K562 (cell line): ENCODE results near the gene ANXA2. TPM values are rescaled to one million over a fixed set of nuclear protein-coding genes. Genes with fewer than 3 reads are reported as not detected.

Experiments
- ATAC-seq: fragments of 200-7000 bp; cut with Tn5 transposase; 3 replicates; pipeline ENCODE4 v1.9.1; 2020; ENCODE audit warnings: moderate library complexity
- BruUV-seq: library from RNA; stranded (reverse); fragments of 400-500 nt; replicated peaks from 2 replicates; lab custom pipeline; 2021; lab: Mats Ljungman, UMichigan
- CTCF ChIA-PET: fragments of 300-600 bp; formaldehyde crosslinking; extraction: SDS; loops from one replicate; lab custom pipeline; 2021; ENCODE audit warnings: low intra/inter-chr PET ratio; lab: Yijun Ruan, JAX
- POLR2A ChIA-PET: fragments of 300-600, 350-650 bp; sonication (Branson Sonifier 250); formaldehyde crosslinking; extraction: SDS; loops from one replicate; lab custom pipeline; 2021; ENCODE audit warnings: antibody characterized with exemption, inconsistent platforms; lab: Yijun Ruan, JAX
- DNase-seq, 4 experiments: peaks; one replicate each; pipeline versions ENCODE4 v3.0.0 to v3.0.0-alpha.2; 2011 to 2018; ENCODE audit warnings: low spot score in 3 of 4, mixed read lengths in 3 of 4; ENCODE audit errors: extremely low read depth in 1 of 4
- FAIRE-seq: peaks from 2 replicates; lab custom pipeline; 2011; peaks lifted over from hg19 to GRCh38; lab: Jason Lieb, UNC
- H2AFZ ChIP-seq: 2 replicates; pipeline ENCODE4 v1.6.0; 2011; ENCODE audit warnings: low read depth, low read length, control low read depth, inconsistent platforms
- H3K27ac ChIP-seq: fragments of 200-600 bp; 3 replicates; pipeline ENCODE4 v1.8.0; 2011; ENCODE audit warnings: low read depth, mild to moderate bottlenecking, control low read depth, inconsistent platforms, low read length, moderate library complexity, mixed read lengths; ENCODE audit errors: extremely low read depth
- H3K27me3 ChIP-seq, 2 experiments: fragments of 300-600 bp in 1 of 2; 2 replicates in 1 of 2; 3 replicates in 1 of 2; pipeline versions ENCODE4 v1.6.0 to v1.8.0; 2011; ENCODE audit warnings: inconsistent platforms in 2 of 2, low read length in 2 of 2, mild to moderate bottlenecking in 1 of 2, mixed read lengths in 1 of 2, moderate library complexity in 1 of 2; ENCODE audit not compliant: control insufficient read depth in 2 of 2, insufficient read depth in 2 of 2
- H3K36me3 ChIP-seq: fragments of 300-600 bp; 3 replicates; pipeline ENCODE4 v1.8.0; 2011; ENCODE audit warnings: mild to moderate bottlenecking, low read length, inconsistent platforms; ENCODE audit not compliant: control insufficient read depth, insufficient read depth
- H3K4me1 ChIP-seq, 2 experiments: fragments of 200-600 bp in 1 of 2; replicated peaks in 1 of 2; 2 replicates in 1 of 2; 3 replicates in 1 of 2; pipeline versions ENCODE4 v1.5.1 to v1.8.0; 2011; ENCODE audit warnings: inconsistent platforms in 2 of 2, low read length in 2 of 2, mild to moderate bottlenecking in 1 of 2, mixed read lengths in 1 of 2, moderate library complexity in 1 of 2; ENCODE audit not compliant: control insufficient read depth in 2 of 2, insufficient read depth in 2 of 2
- H3K4me2 ChIP-seq: 2 replicates; pipeline ENCODE4 v1.6.1; 2011; ENCODE audit warnings: low read length, control low read depth, inconsistent platforms, mixed read lengths; ENCODE audit not compliant: insufficient read depth
- H3K4me3 ChIP-seq: fragments of 200-600 bp; sonication (generic), shearing (Covaris generic); 2 replicates; pipeline ENCODE4 v1.5.1; 2016; ENCODE audit warnings: control low read depth, inconsistent platforms
- H3K79me2 ChIP-seq: fragments of 200-600 bp; 3 replicates; pipeline ENCODE4 v1.8.0; 2011; ENCODE audit warnings: low read length, inconsistent platforms; ENCODE audit not compliant: control insufficient read depth, insufficient read depth
- H3K9ac ChIP-seq, 2 experiments: 2 replicates each; pipeline versions ENCODE4 v1.6.0 to v1.6.1; 2011; ENCODE audit warnings: low read depth in 2 of 2, low read length in 2 of 2, control low read depth in 1 of 2, inconsistent platforms in 1 of 2, mild to moderate bottlenecking in 1 of 2, mixed read lengths in 1 of 2; ENCODE audit not compliant: insufficient read depth in 1 of 2
- H3K9me1 ChIP-seq: one replicate; pipeline ENCODE4 v1.6.0; 2011; ENCODE audit warnings: inconsistent platforms, mild to moderate bottlenecking, low read length, moderate library complexity; ENCODE audit not compliant: control insufficient read depth, insufficient read depth
- H3K9me3 ChIP-seq: replicated peaks from 2 replicates; pipeline ENCODE4 v1.5.1; 2011; ENCODE audit warnings: low read depth, low read length, inconsistent platforms; ENCODE audit not compliant: control insufficient read depth, insufficient read depth
- H4K20me1 ChIP-seq: replicated peaks from 2 replicates; pipeline ENCODE4 v1.6.1; 2011; ENCODE audit warnings: low read length, inconsistent platforms, mixed read lengths; ENCODE audit not compliant: control insufficient read depth, insufficient read depth
- CHCHD3 ChIP-seq: fragments of 250-450 bp; sonication (Bioruptor Pico); IDR thresholded peaks from 2 replicates; pipeline ENCODE4 v2.1.2; 2022; ENCODE audit warnings: mild to moderate bottlenecking
- CHD4 ChIP-seq: fragments of 200-600 bp; sonication (generic); IDR thresholded peaks from 3 replicates; pipeline ENCODE4 v1.6.1; 2012; ENCODE audit warnings: low read depth, mild to moderate bottlenecking, mixed read lengths, low read length, inconsistent platforms; ENCODE audit not compliant: insufficient read depth, insufficient replicate concordance, poor library complexity, severe bottlenecking
- EHMT2 ChIP-seq: fragments of 450-650 bp; IDR thresholded peaks from 2 replicates; pipeline ENCODE4 v1.6.1; 2018; ENCODE audit warnings: antibody characterized with exemption
- ETV1 ChIP-seq: fragments of 450-650 bp; conservative IDR thresholded peaks from 2 replicates; pipeline ENCODE4 v1.6.1; 2016; ENCODE audit warnings: missing genetic modification characterization, control low read depth, low read depth, missing compliant biosample characterization
- HNRNPK ChIP-seq: fragments of 200-400 bp; formaldehyde crosslinking; IDR thresholded peaks from one replicate; pipeline ENCODE4 v1.6.1; 2018; ENCODE audit warnings: mild to moderate bottlenecking, low read depth, low read length; ENCODE audit not compliant: poor library complexity, severe bottlenecking
- MIER1 ChIP-seq: fragments of 450-650 bp; IDR thresholded peaks from 2 replicates; pipeline ENCODE4 v1.6.1; 2016; ENCODE audit warnings: antibody characterized with exemption, mild to moderate bottlenecking, low read depth
- NFRKB ChIP-seq: fragments of 450-650 bp; IDR thresholded peaks from 2 replicates; pipeline ENCODE4 v1.6.1; 2016; ENCODE audit warnings: low read depth
- POLR3G ChIP-seq: IDR thresholded peaks from 2 replicates; pipeline ENCODE4 v1.6.1; 2011; ENCODE audit not compliant: insufficient read length, insufficient replicate concordance; ENCODE audit errors: extremely low read depth
- RUNX1 ChIP-seq: sonication (generic); IDR thresholded peaks from 2 replicates; pipeline ENCODE4 v1.6.1; 2016; ENCODE audit warnings: antibody characterized with exemption, low read depth
- ZNF134 ChIP-seq: fragments of 250-450 bp; sonication (Bioruptor Pico); conservative IDR thresholded peaks from 2 replicates; pipeline ENCODE4 v1.4.0; 2020
- WGBS: fragments of 100-300 bp; shearing (Covaris generic); methylation state at CpG from one replicate; pipeline ENCODE4 v1.1.6; 2016; ENCODE audit warnings: low coverage, mixed read lengths; ENCODE audit not compliant: insufficient coverage; ENCODE audit errors: missing lambda C conversion rate; 5-methylcytosine and 5-hydroxymethylcytosine counted together
- in situ Hi-C: fragments of 300-500 bp; cut with MboI; formaldehyde crosslinking; loops from 4 replicates; pipeline ENCODE4 v1.15.0; 2018; ENCODE audit warnings: inconsistent platforms, mixed read lengths
- intact Hi-C: fragments of 100-400 bp; cut with micrococcal nuclease; formaldehyde crosslinking; loops from 2 replicates; pipeline ENCODE4 v1.14.2; 2022
- polyA plus RNA-seq, 8 experiments: library from polyadenylated mRNA; depleted of rRNA in 4 of 8; stranded (reverse) in 5 of 8; unstranded in 3 of 8; fragments of >200 nt; fragmentation: Nextera tagmentation in 2 of 8; fragmentation: Illumina TruSeq in 1 of 8; extraction: Ambion mirVana in 2 of 8; extraction: Trizol in 1 of 8; gene quantifications; 2 replicates each; pipeline versions ENCODE4 v1.2.1 to v1.2.3, GENCODE V29; 2011 to 2014; ENCODE audit warnings: inconsistent platforms in 1 of 8, missing spikeins in 1 of 8
- total RNA-seq, 7 experiments: library from RNA; depleted of rRNA in 6 of 7; stranded (reverse); fragments of >200 nt in 6 of 7; fragmentation: Illumina TruSeq in 2 of 7; extraction: Trizol in 2 of 7; gene quantifications; 2 replicates each; pipeline versions ENCODE4 v1.2.1 to v1.2.3, GENCODE V29; 2011 to 2021; ENCODE audit warnings: low replicate concordance in 1 of 7
- TF ChIP-seq, protein P1 (sequence below), 3 experiments: fragments of 200-800 bp in 1 of 3; fragments of 250-450 bp in 1 of 3; fragments of 450-650 bp in 1 of 3; sonication (Bioruptor Pico) in 1 of 3; sonication (Bioruptor generic) in 1 of 3; formaldehyde crosslinking in 1 of 3; IDR thresholded peaks; 2 replicates each; pipeline versions ENCODE4 v1.6.1 to v1.8.0; 2016 to 2022; ENCODE audit warnings: mild to moderate bottlenecking in 2 of 3, missing genetic modification characterization in 2 of 3, missing compliant biosample characterization in 1 of 3, moderate library complexity in 1 of 3
- TF ChIP-seq, protein P2 (sequence below): fragments of 250-450 bp; sonication (Bioruptor Pico); IDR thresholded peaks from 2 replicates; pipeline ENCODE4 v1.5.0; 2021; ENCODE audit warnings: mild to moderate bottlenecking, borderline replicate concordance
- TF ChIP-seq, protein P3 (sequence below): fragments of 250-450 bp; sonication (Bioruptor Pico); IDR thresholded peaks from 2 replicates; pipeline ENCODE4 v1.5.0; 2021; ENCODE audit warnings: mild to moderate bottlenecking, moderate library complexity

Gene ANXA2
- total and polyA plus RNA-seq, 9 of the 15 experiments (the other 6 are each of a cell fraction or from before 2014, with no cell fraction given) = 301 to 1,102 (median 452) TPM

DNA sequence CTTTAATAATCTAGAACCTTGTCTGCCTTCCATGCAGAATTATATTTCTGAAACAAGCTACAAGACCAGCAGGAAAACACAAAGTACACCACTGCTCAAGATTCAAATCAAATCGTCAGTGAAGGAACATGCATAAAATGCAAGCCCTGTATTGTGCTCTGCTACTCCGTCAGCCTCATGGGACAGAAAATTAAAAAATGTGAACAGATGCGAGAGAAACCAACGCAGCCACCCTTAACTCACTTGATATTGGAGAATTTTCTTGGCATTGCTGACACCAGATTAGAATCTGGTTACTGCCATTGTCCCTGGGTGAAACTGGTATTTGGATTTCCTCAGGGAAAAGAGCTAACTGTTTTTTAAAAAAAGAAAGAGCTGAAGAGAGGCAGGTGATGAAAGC is 23.6 kb downstream of the ANXA2 start:
- WGBS = 98% methylated on average over 4 of the region's 4 CpGs
- Histone ChIP-seq H3K79me2 (no peaks in the 10 kb centered on the region; the same call in 1 of the 3 replicates), H2AFZ (no peak overlapping the region), H3K9me1 (no peaks in the 10 kb centered on the region), H3K9ac (no peak overlapping the region), H3K27ac (no peak overlapping the region), H3K4me2 (no peak overlapping the region), H3K36me3 (peaks cover 82% of the 10 kb centered on the region), H3K4me1 (no peaks in the 10 kb centered on the region; a peak in 1 of 5 replicates), H3K27me3 (no peaks in the 10 kb centered on the region), H4K20me1 (0 out of 2 replicates have a peak, but pooled peaks cover 9% of the 10 kb centered on the region), H3K4me3 (no peak overlapping the region), H3K9me3 (no peaks in the 10 kb centered on the region)
- BruUV-seq = no TSS peak
- FAIRE-seq (no peak), DNase-seq (no peak), ATAC-seq (no peak)
- POLR2A ChIA-PET = interaction anchor here (0.6 to 1.6 kb wide), 7 partner anchors 9 to 1129 kb away, joined by 3 to 6 read pairs (median 4); partner anchors contain the start of gene ANXA2
- intact Hi-C loops (no loop called here), in situ Hi-C loops (no loop called here)
- CTCF ChIA-PET = no interaction called here
- TF ChIP-seq MIER1 = no peak
- TF ChIP-seq NFRKB = no peak
- TF ChIP-seq CHD4 = no peak
- TF ChIP-seq POLR3G = no peak
- TF ChIP-seq CHCHD3 (CRISPR knock-in tag) = no peak
- no peak for TF ChIP-seq EHMT2
- no peak for TF ChIP-seq ETV1
- TF ChIP-seq, protein P1, sequence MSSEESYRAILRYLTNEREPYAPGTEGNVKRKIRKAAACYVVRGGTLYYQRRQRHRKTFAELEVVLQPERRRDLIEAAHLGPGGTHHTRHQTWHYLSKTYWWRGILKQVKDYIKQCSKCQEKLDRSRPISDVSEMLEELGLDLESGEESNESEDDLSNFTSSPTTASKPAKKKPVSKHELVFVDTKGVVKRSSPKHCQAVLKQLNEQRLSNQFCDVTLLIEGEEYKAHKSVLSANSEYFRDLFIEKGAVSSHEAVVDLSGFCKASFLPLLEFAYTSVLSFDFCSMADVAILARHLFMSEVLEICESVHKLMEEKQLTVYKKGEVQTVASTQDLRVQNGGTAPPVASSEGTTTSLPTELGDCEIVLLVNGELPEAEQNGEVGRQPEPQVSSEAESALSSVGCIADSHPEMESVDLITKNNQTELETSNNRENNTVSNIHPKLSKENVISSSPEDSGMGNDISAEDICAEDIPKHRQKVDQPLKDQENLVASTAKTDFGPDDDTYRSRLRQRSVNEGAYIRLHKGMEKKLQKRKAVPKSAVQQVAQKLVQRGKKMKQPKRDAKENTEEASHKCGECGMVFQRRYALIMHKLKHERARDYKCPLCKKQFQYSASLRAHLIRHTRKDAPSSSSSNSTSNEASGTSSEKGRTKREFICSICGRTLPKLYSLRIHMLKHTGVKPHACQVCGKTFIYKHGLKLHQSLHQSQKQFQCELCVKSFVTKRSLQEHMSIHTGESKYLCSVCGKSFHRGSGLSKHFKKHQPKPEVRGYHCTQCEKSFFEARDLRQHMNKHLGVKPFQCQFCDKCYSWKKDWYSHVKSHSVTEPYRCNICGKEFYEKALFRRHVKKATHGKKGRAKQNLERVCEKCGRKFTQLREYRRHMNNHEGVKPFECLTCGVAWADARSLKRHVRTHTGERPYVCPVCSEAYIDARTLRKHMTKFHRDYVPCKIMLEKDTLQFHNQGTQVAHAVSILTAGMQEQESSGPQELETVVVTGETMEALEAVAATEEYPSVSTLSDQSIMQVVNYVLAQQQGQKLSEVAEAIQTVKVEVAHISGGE (CRISPR knock-in tag; IDR thresholded peaks at IDR 0.05) = no peak
- no peak for TF ChIP-seq ZNF134
- TF ChIP-seq HNRNPK = no peak
- TF ChIP-seq RUNX1 = no peak
- TF ChIP-seq, protein P2, sequence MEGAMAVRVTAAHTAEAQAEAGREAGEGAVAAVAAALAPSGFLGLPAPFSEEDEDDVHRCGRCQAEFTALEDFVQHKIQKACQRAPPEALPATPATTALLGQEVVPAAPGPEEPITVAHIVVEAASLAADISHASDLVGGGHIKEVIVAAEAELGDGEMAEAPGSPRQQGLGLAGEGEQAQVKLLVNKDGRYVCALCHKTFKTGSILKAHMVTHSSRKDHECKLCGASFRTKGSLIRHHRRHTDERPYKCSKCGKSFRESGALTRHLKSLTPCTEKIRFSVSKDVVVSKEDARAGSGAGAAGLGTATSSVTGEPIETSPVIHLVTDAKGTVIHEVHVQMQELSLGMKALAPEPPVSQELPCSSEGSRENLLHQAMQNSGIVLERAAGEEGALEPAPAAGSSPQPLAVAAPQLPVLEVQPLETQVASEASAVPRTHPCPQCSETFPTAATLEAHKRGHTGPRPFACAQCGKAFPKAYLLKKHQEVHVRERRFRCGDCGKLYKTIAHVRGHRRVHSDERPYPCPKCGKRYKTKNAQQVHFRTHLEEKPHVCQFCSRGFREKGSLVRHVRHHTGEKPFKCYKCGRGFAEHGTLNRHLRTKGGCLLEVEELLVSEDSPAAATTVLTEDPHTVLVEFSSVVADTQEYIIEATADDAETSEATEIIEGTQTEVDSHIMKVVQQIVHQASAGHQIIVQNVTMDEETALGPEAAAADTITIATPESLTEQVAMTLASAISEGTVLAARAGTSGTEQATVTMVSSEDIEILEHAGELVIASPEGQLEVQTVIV (CRISPR knock-in tag) = no peak
- TF ChIP-seq, protein P3, sequence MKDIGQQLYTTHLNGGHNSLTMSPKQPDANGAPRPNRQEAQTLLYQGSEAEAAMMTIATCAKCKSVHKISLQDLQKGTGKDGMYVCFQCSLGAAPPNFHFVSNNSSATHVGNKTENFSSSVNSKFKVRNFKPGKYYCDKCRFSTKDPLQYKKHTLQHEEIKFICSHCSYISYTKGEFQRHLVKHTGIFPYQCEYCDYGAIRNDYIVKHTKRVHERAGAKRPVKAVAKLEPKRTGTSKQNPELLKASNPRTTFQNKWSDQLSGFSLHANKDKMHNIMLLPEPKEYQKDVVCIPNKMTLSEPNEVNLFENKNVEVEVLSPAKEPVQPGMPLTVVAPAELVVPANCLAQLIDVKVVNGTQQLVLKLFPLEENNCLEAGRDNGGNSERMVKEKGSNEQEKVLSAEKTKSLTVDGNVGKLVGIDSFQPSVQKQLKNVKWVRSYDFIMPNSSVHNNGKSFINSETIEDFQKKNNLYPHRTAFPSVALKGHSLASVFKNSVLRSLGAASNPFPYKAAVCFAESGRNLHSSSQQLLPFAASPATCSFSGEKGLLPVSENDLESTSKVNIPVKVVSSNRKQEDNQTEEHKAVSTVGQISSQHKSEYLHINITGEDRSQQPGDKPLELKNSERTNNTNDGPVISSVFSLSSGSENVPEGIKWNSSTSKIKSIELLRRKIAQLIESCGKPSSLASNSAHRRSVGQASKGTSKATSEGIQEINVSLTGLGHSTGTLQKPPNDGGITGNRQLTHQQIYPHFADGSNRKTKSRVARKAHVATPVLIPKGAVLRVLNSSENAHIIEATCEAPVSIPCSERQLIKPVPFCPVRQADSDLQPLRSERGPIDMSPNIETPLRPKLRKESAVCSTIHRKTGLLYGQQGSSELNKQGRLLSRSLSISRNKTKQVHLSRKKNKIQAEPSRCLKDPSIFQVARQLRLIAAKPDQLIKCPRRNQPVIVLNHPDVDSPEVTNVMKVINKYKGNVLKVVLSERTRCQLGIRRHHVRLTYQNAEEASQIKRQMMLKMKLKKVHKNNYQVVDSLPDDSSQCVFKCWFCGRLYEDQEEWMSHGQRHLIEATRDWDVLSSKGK (CRISPR knock-in tag) = no peak
